ENCODE results near the gene ANKMY1. TPM values are rescaled to one million over a fixed set of nuclear protein-coding genes. Genes with fewer than 3 reads are reported as not detected.

Gene ANKMY1
- total RNA-seq, 6 experiments from 2014 or later: 6.6 to 11.0 (median 9.0) TPM

- ATAC-seq (no peak), DNase-seq (peak in 1 of 3 donors; percentile 39)
- WGBS (ENCODE audit: insufficient coverage, low coverage, low lambda C conversion rate, missing lambda C conversion rate): 90% methylated on average over 5 of the region's 14 CpGs
Measured at GRCh38 chr2:240502430-240503121, 55.2 kb downstream of the ANKMY1 start.

GRCh38 chr2:240502059-240502429 is 55.7 kb downstream of the ANKMY1 start:
- H3K9me3 ChIP-seq: no peaks in the 10 kb centered on the region
- H3K27me3 ChIP-seq: no peaks in the 10 kb centered on the region
- ATAC-seq (no peak), DNase-seq (peak in 1 of 3 donors; percentile 43)
- no peaks in the 10 kb centered on the region for H3K4me1 ChIP-seq
- no peak for TF ChIP-seq CTCF (IDR thresholded peaks at IDR 0.05)
- no peak overlapping the region for H3K4me3 ChIP-seq
- intact Hi-C loops (cut with DNase I): loop anchor here in 1 of 2 donors (10.0 kb wide), 1 partner anchor 323 kb away; the partner anchor contains the start of gene KIF1A
- WGBS (ENCODE audit: insufficient coverage, low coverage, low lambda C conversion rate, missing lambda C conversion rate): 100% methylated on average over 2 of the region's 5 CpGs
- no peak overlapping the region for H3K27ac ChIP-seq
- H3K36me3 ChIP-seq: no peaks in the 10 kb centered on the region

More at GRCh38 chr2:240502430-240503121, 55.2 kb downstream of the ANKMY1 start:
- intact Hi-C loops (cut with DNase I): loop anchor here in 1 of 2 donors (10.0 kb wide), 1 partner anchor 322 kb away; the partner anchor contains the start of gene KIF1A
- TF ChIP-seq POLR2A (IDR thresholded peaks at IDR 0.05): no peak
- no peak for TF ChIP-seq CTCF (IDR thresholded peaks at IDR 0.05)
- H3K9me3 ChIP-seq: no peaks in the 10 kb centered on the region
- no peak overlapping the region for H3K27ac ChIP-seq
- no peaks in the 10 kb centered on the region for H3K4me1 ChIP-seq
- no peaks in the 10 kb centered on the region for H3K36me3 ChIP-seq
- no peaks in the 10 kb centered on the region for H3K27me3 ChIP-seq
- no peak overlapping the region for H3K4me3 ChIP-seq

GRCh38 chr2:240501531-240501991 is 56.2 kb downstream of the ANKMY1 start:
- H3K27me3 ChIP-seq: no peaks in the 10 kb centered on the region
- ATAC-seq (no peak), DNase-seq (peak in 1 of 3 donors; percentile 29)
- H3K4me1 ChIP-seq: no peaks in the 10 kb centered on the region
- 100% methylated on average over 2 of the region's 13 CpGs for WGBS (ENCODE audit: insufficient coverage, low coverage, low lambda C conversion rate, missing lambda C conversion rate)
- no peak overlapping the region for H3K27ac ChIP-seq
- intact Hi-C loops (cut with DNase I): loop anchor here in 1 of 2 donors (10.0 kb wide), 1 partner anchor 323 kb away; the partner anchor contains the start of gene KIF1A
- H3K36me3 ChIP-seq: no peaks in the 10 kb centered on the region
- no peak overlapping the region for H3K4me3 ChIP-seq
- no peak for TF ChIP-seq CTCF (IDR thresholded peaks at IDR 0.05)
- TF ChIP-seq POLR2A (IDR thresholded peaks at IDR 0.05): no peak
- H3K9me3 ChIP-seq: no peaks in the 10 kb centered on the region

- H3K36me3 ChIP-seq: no peaks in the 10 kb centered on the region
- no peak overlapping the region for H3K27ac ChIP-seq
- TF ChIP-seq CTCF (IDR thresholded peaks at IDR 0.05) (no peak), POLR2A (IDR thresholded peaks at IDR 0.05) (no peak)
- no peaks in the 10 kb centered on the region for H3K9me3 ChIP-seq
- intact Hi-C loops (cut with DNase I): loop anchor here in 1 of 2 donors (10.0 kb wide), 1 partner anchor 324 kb away; the partner anchor contains the start of gene KIF1A
- no peak overlapping the region for H3K4me3 ChIP-seq
- WGBS (ENCODE audit: insufficient coverage, low coverage, low lambda C conversion rate, missing lambda C conversion rate): 98% methylated on average over 6 of the region's 24 CpGs
- ATAC-seq (no peak), DNase-seq (peak in 1 of 3 donors; percentile 35)
- H3K4me1 ChIP-seq: no peaks in the 10 kb centered on the region
- no peaks in the 10 kb centered on the region for H3K27me3 ChIP-seq
Measured at GRCh38 chr2:240500561-240501423, 57.0 kb downstream of the ANKMY1 start.
